ENCODE measurements around the gene CRYBG2. TPM values are rescaled to one million over a fixed set of nuclear protein-coding genes. Genes with fewer than 3 reads are reported as not detected.
A peak's percentile ranks its signal among the peaks of the same experiment; 100 is the strongest.

Gene CRYBG2
- total RNA-seq, 2 experiments from 2014 or later: 0.37 to 0.72 TPM

- Mint-ChIP-seq H3K4me1 (ENCODE audit: low read depth) (peaks cover 88% of the 10 kb centered on the region), H3K27me3 (ENCODE audit: low read depth) (no peaks in the 10 kb centered on the region), H3K27ac (peak overlapping the region; percentile 83), H3K9me3 (no peaks in the 10 kb centered on the region), H3K4me3 (peak overlapping the region; percentile 81), H3K36me3 (ENCODE audit: low read depth) (peaks cover 35% of the 10 kb centered on the region)
- intact Hi-C loops (cut with micrococcal nuclease): loop anchor here (5.0 kb wide), 1 partner anchor 153 kb away; no protein-coding TSS in a partner anchor
- CTCF ChIA-PET: interaction anchor here (1.1 to 9.0 kb wide), 3 partner anchors 6 to 46 kb away, joined by 5 to 193 read pairs (median 68); partner anchors contain the start of genes CD52 and CEP85
- peak; percentile 30 for DNase-seq
Observed at GRCh38 chr1:26280333-26281042, 73.4 kb downstream of the CRYBG2 start.

GRCh38 chr1:26279456-26280332 lies 74.2 kb downstream of the CRYBG2 start, which contains the start of gene SH3BGRL3:
SH3BGRL3 (plus strand) TSS chr1:26280086; CDS start chr1:26280156, 70 bp downstream.
- intact Hi-C loops (cut with micrococcal nuclease): loop anchor here (1.0 to 5.0 kb wide), 3 partner anchors 8 to 167 kb away; partner anchors contain the start of gene PDIK1L
- DNase-seq: peak; percentile 86
- H3K36me3 Mint-ChIP-seq (ENCODE audit: low read depth): peaks cover 33% of the 10 kb centered on the region
- H3K27ac Mint-ChIP-seq: peak within 1 kb of the TSS; percentile 87
- no peaks in the 10 kb centered on the region for H3K27me3 Mint-ChIP-seq (ENCODE audit: low read depth)
- no peaks in the 10 kb centered on the region for H3K9me3 Mint-ChIP-seq
- H3K4me1 Mint-ChIP-seq (ENCODE audit: low read depth): peaks cover 87% of the 10 kb centered on the region
- peak within 1 kb of the TSS; percentile 81 for H3K4me3 Mint-ChIP-seq
- CTCF ChIA-PET: interaction anchor here (0.7 to 9.0 kb wide), 7 partner anchors 7 to 137 kb away, joined by 3 to 193 read pairs (median 5); partner anchors contain the start of genes CD52 and CEP85

- Mint-ChIP-seq H3K36me3 (ENCODE audit: low read depth) (peaks cover 33% of the 10 kb centered on the region), H3K27me3 (ENCODE audit: low read depth) (no peaks in the 10 kb centered on the region), H3K9me3 (no peaks in the 10 kb centered on the region), H3K4me3 (peak overlapping the region; percentile 81), H3K27ac (peak overlapping the region; percentile 87), H3K4me1 (ENCODE audit: low read depth) (peaks cover 80% of the 10 kb centered on the region)
- peak; percentile 49 for DNase-seq
- intact Hi-C loops (cut with micrococcal nuclease): loop anchor here (1.0 to 5.0 kb wide), 2 partner anchors 8 to 167 kb away; partner anchors contain the start of gene PDIK1L
- CTCF ChIA-PET: interaction anchor here (0.7 to 9.0 kb wide), 8 partner anchors 8 to 138 kb away, joined by 3 to 193 read pairs (median 6); partner anchors contain the start of genes CD52 and CEP85
Observed at GRCh38 chr1:26278724-26279455, 75.0 kb downstream of the CRYBG2 start.

GRCh38 chr1:26278303-26278702 lies 75.6 kb downstream of the CRYBG2 start:
- no peaks in the 10 kb centered on the region for H3K9me3 Mint-ChIP-seq
- no peak overlapping the region for H3K4me3 Mint-ChIP-seq
- DNase-seq: no peak
- H3K27ac Mint-ChIP-seq: peak overlapping the region; percentile 26
- peaks cover 29% of the 10 kb centered on the region for H3K36me3 Mint-ChIP-seq (ENCODE audit: low read depth)
- intact Hi-C loops (cut with micrococcal nuclease): loop anchor here (5.0 kb wide), 1 partner anchor 166 kb away; the partner anchor contains the start of gene PDIK1L
- no peaks in the 10 kb centered on the region for H3K27me3 Mint-ChIP-seq (ENCODE audit: low read depth)
- CTCF ChIA-PET: interaction anchor here (1.8 to 9.0 kb wide), 4 partner anchors 8 to 86 kb away, joined by 6 to 193 read pairs (median 44); partner anchors contain the start of gene CD52
- H3K4me1 Mint-ChIP-seq (ENCODE audit: low read depth): peaks cover 74% of the 10 kb centered on the region

GRCh38 chr1:26277719-26278118 lies 76.2 kb downstream of the CRYBG2 start:
- Mint-ChIP-seq H3K27me3 (ENCODE audit: low read depth) (no peaks in the 10 kb centered on the region), H3K4me3 (no peak overlapping the region)
- intact Hi-C loops (cut with micrococcal nuclease): loop anchor here (2.0 to 5.0 kb wide), 2 partner anchors 85 to 165 kb away; partner anchors contain the start of gene PDIK1L

GRCh38 chr1:26277261-26277661 lies 76.7 kb downstream of the CRYBG2 start:
- H3K27me3 Mint-ChIP-seq (ENCODE audit: low read depth): no peaks in the 10 kb centered on the region
- peaks cover 32% of the 10 kb centered on the region for H3K36me3 Mint-ChIP-seq (ENCODE audit: low read depth)
- intact Hi-C loops (cut with micrococcal nuclease): loop anchor here (2.0 to 5.0 kb wide), 2 partner anchors 86 to 165 kb away; partner anchors contain the start of gene PDIK1L
- H3K4me1 Mint-ChIP-seq (ENCODE audit: low read depth): peaks cover 63% of the 10 kb centered on the region
- peak overlapping the region; percentile 94 for H3K27ac Mint-ChIP-seq
- no peak overlapping the region for H3K4me3 Mint-ChIP-seq
- H3K9me3 Mint-ChIP-seq: no peaks in the 10 kb centered on the region
- no peak for DNase-seq
- CTCF ChIA-PET: interaction anchor here (0.7 to 9.0 kb wide), 6 partner anchors 9 to 140 kb away, joined by 3 to 193 read pairs (median 13); partner anchors contain the start of gene CD52

More at GRCh38 chr1:26277719-26278118, 76.2 kb downstream of the CRYBG2 start:
- Mint-ChIP-seq H3K4me1 (ENCODE audit: low read depth) (peaks cover 68% of the 10 kb centered on the region), H3K36me3 (ENCODE audit: low read depth) (peaks cover 31% of the 10 kb centered on the region), H3K9me3 (no peaks in the 10 kb centered on the region), H3K27ac (peak overlapping the region; percentile 26)
- CTCF ChIA-PET: interaction anchor here (0.7 to 9.0 kb wide), 6 partner anchors 9 to 139 kb away, joined by 3 to 193 read pairs (median 13); partner anchors contain the start of gene CD52
- no peak for DNase-seq

GRCh38 chr1:26276432-26276838 lies 77.5 kb downstream of the CRYBG2 start:
- CTCF ChIA-PET: interaction anchor here (0.6 to 9.0 kb wide), 16 partner anchors 10 to 144 kb away, joined by 3 to 193 read pairs (median 4); partner anchors contain the start of genes CD52 and CEP85
- no peaks in the 10 kb centered on the region for H3K9me3 Mint-ChIP-seq
- H3K27ac Mint-ChIP-seq: peak overlapping the region; percentile 94
- no peak for DNase-seq
- intact Hi-C loops (cut with micrococcal nuclease): loop anchor here (1.0 to 5.0 kb wide), 3 partner anchors 86 to 164 kb away; partner anchors contain the start of gene PDIK1L
- peaks cover 58% of the 10 kb centered on the region for H3K4me1 Mint-ChIP-seq (ENCODE audit: low read depth)
- H3K36me3 Mint-ChIP-seq (ENCODE audit: low read depth): peaks cover 35% of the 10 kb centered on the region
- no peaks in the 10 kb centered on the region for H3K27me3 Mint-ChIP-seq (ENCODE audit: low read depth)
- H3K4me3 Mint-ChIP-seq: peak overlapping the region; percentile 10

GRCh38 chr1:26275580-26276431 lies 78.1 kb downstream of the CRYBG2 start:
- Mint-ChIP-seq H3K4me1 (ENCODE audit: low read depth) (peaks cover 52% of the 10 kb centered on the region), H3K27me3 (ENCODE audit: low read depth) (no peaks in the 10 kb centered on the region), H3K27ac (peak overlapping the region; percentile 94), H3K9me3 (no peaks in the 10 kb centered on the region), H3K36me3 (ENCODE audit: low read depth) (peaks cover 32% of the 10 kb centered on the region), H3K4me3 (no peak overlapping the region)
- intact Hi-C loops (cut with micrococcal nuclease): loop anchor here (1.0 to 5.0 kb wide), 7 partner anchors 41 to 164 kb away; partner anchors contain the start of genes CEP85 and PDIK1L
- peak; percentile 89 for DNase-seq
- CTCF ChIA-PET: interaction anchor here (0.5 to 9.0 kb wide), 23 partner anchors 10 to 227 kb away, joined by 3 to 193 read pairs (median 4); partner anchors contain the start of genes CD52 and CEP85

GRCh38 chr1:26274801-26275425 lies 79.0 kb downstream of the CRYBG2 start:
- CTCF ChIA-PET: interaction anchor here (0.5 to 9.0 kb wide), 16 partner anchors 10 to 1632 kb away, joined by 3 to 193 read pairs (median 6); partner anchors contain the start of genes CD52, CEP85 and SRRM1
- peaks cover 48% of the 10 kb centered on the region for H3K4me1 Mint-ChIP-seq (ENCODE audit: low read depth)
- H3K27me3 Mint-ChIP-seq (ENCODE audit: low read depth): no peaks in the 10 kb centered on the region
- H3K27ac Mint-ChIP-seq: peak overlapping the region; percentile 10
- no peaks in the 10 kb centered on the region for H3K9me3 Mint-ChIP-seq
- intact Hi-C loops (cut with micrococcal nuclease): loop anchor here (1.0 to 5.0 kb wide), 5 partner anchors 40 to 163 kb away; partner anchors contain the start of genes CEP85 and PDIK1L
- DNase-seq: no peak
- no peak overlapping the region for H3K4me3 Mint-ChIP-seq
- peaks cover 37% of the 10 kb centered on the region for H3K36me3 Mint-ChIP-seq (ENCODE audit: low read depth)
